ENCODE results near the gene FSD2. TPM values are rescaled to one million over a fixed set of nuclear protein-coding genes. Genes with fewer than 3 reads are reported as not detected.
"Not testable (repeated sequence)": the region's sequence is repeated elsewhere in the genome, so short reads cannot be mapped to it uniquely, and the experiment has no call there.

The FSD2 gene
- polyA plus RNA-seq, 1 donor: 44.5 TPM

- no peak for DNase-seq
These were observed 79.1 kb downstream of the FSD2 start for GRCh38 chr15:82726816-82727215.

DNA sequence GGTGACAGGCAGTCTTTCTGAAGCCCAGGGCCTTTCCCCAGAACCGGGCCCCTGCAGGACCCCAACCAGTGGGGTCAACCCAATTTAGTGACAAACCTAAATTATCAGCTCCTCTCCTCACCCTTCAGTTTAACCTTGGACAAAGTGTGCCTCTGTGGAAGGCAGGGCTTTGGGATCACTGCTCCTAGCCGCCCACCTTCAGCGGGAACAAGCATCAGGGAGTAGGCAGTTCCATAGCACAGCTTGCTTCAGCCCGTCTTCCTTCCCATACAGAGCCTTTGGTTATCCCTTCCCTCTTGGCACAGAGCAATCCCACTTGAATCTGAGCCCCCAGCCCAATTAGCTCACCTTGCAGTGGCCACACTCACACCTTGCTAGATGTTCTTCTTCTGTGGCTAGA, 90.9 kb downstream of the FSD2 start:
- no peak for DNase-seq

GRCh38 chr15:82714016-82714415, 91.9 kb downstream of the FSD2 start:
- no peak for DNase-seq

DNA sequence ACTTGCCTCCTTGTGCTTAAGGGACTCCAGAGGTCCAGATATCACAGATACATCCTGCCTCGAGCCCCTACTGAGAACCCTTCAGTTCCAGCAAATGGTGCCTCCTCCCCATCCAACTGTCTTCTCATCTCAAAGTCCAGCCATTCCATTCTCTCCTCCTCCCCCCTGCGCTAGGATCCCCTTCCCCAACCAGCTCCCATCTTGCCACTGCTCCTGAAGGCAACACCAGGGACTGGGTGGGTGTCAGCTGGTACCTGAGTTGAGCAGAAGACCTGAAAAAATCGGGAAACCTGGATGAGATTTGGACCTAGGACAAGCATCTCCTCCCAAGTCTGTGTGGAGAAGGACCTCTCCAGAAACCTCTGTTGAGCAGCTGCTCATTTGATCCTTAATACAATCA, 93.8 kb downstream of the FSD2 start:
- no peak for DNase-seq

DNA sequence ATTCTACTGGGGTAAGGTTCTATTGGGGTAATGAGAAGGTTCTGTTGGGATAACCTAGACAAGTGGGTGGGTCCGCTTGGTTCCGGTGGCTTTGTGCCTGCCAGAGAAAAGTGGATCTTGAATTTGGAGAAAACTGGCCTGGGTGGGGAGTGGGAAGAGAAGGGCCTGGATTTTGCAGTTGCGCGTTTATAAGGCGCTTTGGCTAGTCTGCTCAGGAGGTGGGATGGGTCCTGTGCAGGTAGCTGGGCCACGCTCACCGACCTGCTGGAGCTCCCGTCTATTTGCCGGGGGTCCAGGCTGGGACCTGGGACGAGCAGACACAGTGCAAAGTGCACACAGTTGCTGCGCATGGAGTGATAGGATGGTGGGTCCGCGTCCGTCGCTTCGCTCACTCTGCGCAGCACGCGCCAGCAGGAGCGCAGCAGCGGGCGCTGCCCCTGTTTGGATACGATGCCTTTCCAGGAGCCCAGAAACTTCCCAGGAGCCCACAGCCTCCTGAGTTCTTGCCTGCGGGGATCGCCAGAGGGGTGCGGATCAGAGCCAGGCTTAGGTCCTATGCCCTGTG, 94.9 kb downstream of the FSD2 start:
- DNase-seq: no peak

DNA sequence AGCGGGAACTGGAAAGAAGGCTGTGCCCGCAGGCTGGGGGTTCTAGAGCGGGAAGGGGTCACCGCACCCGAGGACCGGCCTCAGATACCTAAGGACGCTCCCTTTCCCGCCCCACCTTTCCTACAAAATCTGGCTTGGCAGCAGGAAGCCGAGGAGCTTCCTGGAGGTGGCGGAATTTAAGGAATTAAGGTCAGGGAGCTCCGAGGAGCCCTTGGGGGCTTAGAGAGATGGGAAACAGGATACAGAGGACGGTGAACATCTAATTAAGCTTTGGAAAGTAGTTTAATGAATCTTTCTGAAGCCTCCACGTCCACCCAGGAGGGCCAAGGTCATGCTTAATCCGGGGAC, 95.7 kb downstream of the FSD2 start:
- DNase-seq: no peak

DNA sequence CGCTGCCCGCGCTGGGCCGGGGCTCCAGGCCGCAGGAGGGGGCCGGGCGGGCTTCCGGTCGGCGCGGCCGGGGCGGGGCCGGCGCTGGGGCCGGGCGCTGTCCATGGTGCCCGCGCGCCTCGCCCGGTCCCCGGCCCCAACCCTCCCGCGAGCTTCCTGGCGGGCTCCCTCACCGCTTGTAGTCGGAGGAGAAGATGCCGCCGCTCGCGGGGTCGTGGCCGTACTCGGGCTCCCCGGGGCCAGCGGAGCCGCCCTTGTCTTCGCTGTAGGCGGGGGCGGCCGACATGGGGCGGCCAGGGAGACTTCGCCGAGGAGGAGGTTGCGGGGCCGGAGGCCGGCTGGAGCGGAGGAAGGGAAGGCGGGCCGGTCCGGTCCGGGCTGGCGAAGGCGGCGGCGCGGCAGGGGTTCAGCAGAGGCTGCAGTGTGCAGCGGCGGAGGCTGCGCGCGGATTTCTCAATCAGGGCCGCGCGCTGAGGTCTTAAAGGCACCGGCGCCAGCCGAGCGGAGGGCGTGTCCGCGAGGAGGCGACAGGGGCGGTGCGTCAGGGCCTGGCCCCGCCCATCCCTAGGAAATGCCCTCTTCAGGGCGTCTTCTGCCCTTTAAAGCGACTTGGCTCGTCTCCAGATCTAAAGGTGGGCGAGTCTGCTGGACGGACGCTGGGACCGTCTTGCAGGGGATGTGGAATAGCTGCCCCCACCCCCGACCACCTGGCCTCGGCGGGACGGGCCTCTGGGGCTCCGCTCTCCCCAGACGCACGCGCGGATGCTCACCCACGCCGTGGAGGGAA, 96.3 kb downstream of the FSD2 start, which contains the start of gene AP3B2:
Gene AP3B2 (minus strand): TSS at position 455 of the 787 bp plus-strand sequence. CDS start 169 bp downstream, at position 286.
- peak; percentile 69 for DNase-seq

GRCh38 chr15:82709081-82709420, 96.8 kb downstream of the FSD2 start:
- DNase-seq: no peak

DNA sequence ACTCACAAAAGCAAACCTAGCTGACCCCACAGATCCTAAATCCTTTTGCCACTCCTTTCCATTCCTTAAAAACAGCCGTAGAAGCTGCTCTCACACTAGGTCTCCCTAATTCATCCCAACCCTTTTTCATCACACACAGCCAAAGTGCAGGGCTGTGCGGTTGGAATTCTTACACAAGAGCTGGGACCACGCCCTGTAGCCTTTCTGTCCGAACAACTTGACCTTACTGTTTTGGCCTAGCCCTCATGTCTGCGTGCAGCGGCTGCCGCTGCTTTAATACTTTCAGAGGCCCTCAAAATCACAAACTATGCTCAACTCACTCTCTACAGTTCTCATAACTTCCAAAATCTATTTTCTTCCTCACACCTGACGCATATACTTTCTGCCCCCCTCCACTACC, 100.0 kb downstream of the FSD2 start:
- not testable (repeated sequence) for DNase-seq

Other genes starting within 250 kb of the FSD2 start
- gene CPEB1, start 158.7 kb downstream of the FSD2 start, polyA plus RNA-seq (ENCODE audit: insufficient read length): 0.41 TPM
- gene AP3B2, start 96.2 kb downstream of the FSD2 start, polyA plus RNA-seq (ENCODE audit: insufficient read length): 0.59 TPM
- gene WHAMM, start 3.6 kb upstream of the FSD2 start, polyA plus RNA-seq (ENCODE audit: insufficient read length): 10.8 TPM
- gene HOMER2, start 146.7 kb upstream of the FSD2 start, polyA plus RNA-seq (ENCODE audit: insufficient read length): 22.4 TPM
- gene RAMAC, start 180.1 kb upstream of the FSD2 start, polyA plus RNA-seq (ENCODE audit: insufficient read length): 27.2 TPM
- 17.9 TPM for gene C15orf40, start 205.6 kb upstream of the FSD2 start, polyA plus RNA-seq (ENCODE audit: insufficient read length)